HepG2 (cell line): ENCODE data around the gene SH2D3A. TPM values are rescaled to one million over a fixed set of nuclear protein-coding genes. Genes with fewer than 3 reads are reported as not detected.

ENCODE experiments used
- ARHGAP35 ChIP-seq: sonication (generic); formaldehyde crosslinking; IDR thresholded peaks from 2 replicates; pipeline ENCODE4 v1.9.0; 2022; ENCODE audit warnings: mild to moderate bottlenecking, inconsistent platforms, moderate library complexity, missing genetic modification reagents, borderline replicate concordance
- CHD2 ChIP-seq: IDR thresholded peaks from 2 replicates; pipeline ENCODE4 v1.6.1; 2011; ENCODE audit warnings: low read depth, low read length, improper control_type of control experiment
- MZF1 ChIP-seq: sonication (generic); formaldehyde crosslinking; IDR thresholded peaks from 2 replicates; pipeline ENCODE4 v1.8.1; 2023; ENCODE audit warnings: mild to moderate bottlenecking, missing genetic modification reagents, borderline replicate concordance
- NFYC ChIP-seq: IDR thresholded peaks from 2 replicates; pipeline ENCODE4 v1.6.1; 2016; ENCODE audit warnings: missing genetic modification reagents, missing compliant biosample characterization
- POGZ ChIP-seq: sonication (generic); formaldehyde crosslinking; IDR thresholded peaks from 2 replicates; pipeline ENCODE4 v1.4.0; 2020; ENCODE audit warnings: mild to moderate bottlenecking, missing genetic modification reagents
- TARDBP ChIP-seq: sonication (generic); formaldehyde crosslinking; IDR thresholded peaks from 2 replicates; pipeline ENCODE4 v1.8.0; 2022; ENCODE audit warnings: mild to moderate bottlenecking, missing genetic modification reagents
- TFDP2 ChIP-seq: sonication (generic); formaldehyde crosslinking; IDR thresholded peaks from 2 replicates; pipeline ENCODE4 v1.4.0; 2020; ENCODE audit warnings: missing genetic modification reagents
- ZBTB46 ChIP-seq: sonication (generic); formaldehyde crosslinking; IDR thresholded peaks from 2 replicates; pipeline ENCODE4 v1.4.0; 2020; ENCODE audit warnings: mild to moderate bottlenecking, missing genetic modification reagents, borderline replicate concordance
- ZNF318 ChIP-seq: sonication (generic); formaldehyde crosslinking; IDR thresholded peaks from 2 replicates; pipeline ENCODE4 v1.4.0; 2020; ENCODE audit warnings: mild to moderate bottlenecking, missing genetic modification reagents
- ZNF354B ChIP-seq: sonication (generic); formaldehyde crosslinking; IDR thresholded peaks from 2 replicates; pipeline ENCODE4 v1.8.0; 2022; ENCODE audit warnings: mild to moderate bottlenecking, missing genetic modification reagents
- ZNF549 ChIP-seq: sonication (generic); formaldehyde crosslinking; IDR thresholded peaks from 2 replicates; pipeline ENCODE4 v1.5.0; 2020; ENCODE audit warnings: missing genetic modification reagents
- ZNF570 ChIP-seq: sonication (generic); formaldehyde crosslinking; IDR thresholded peaks from 2 replicates; pipeline ENCODE4 v1.4.0; 2020; ENCODE audit warnings: mild to moderate bottlenecking, missing genetic modification reagents, borderline replicate concordance
- ZNF788 ChIP-seq: sonication (generic); formaldehyde crosslinking; IDR thresholded peaks from 2 replicates; pipeline ENCODE4 v1.5.0; 2020; ENCODE audit warnings: mild to moderate bottlenecking, missing genetic modification reagents, borderline replicate concordance
- polyA plus RNA-seq, 8 experiments: library from polyadenylated mRNA; depleted of rRNA in 3 of 8; stranded (reverse) in 7 of 8; unstranded in 1 of 8; fragments of >200 nt; fragmentation: Illumina TruSeq in 4 of 8; extraction: Trizol in 4 of 8; gene quantifications; 2 replicates each; pipeline versions ENCODE4 v1.2.1 to v1.2.3, GENCODE V29; 2011 to 2016; ENCODE audit warnings: low read depth in 4 of 8, missing spikeins in 1 of 8, mixed read lengths in 1 of 8; ENCODE audit not compliant: insufficient read depth in 1 of 8
- total RNA-seq, 5 experiments: library from RNA; depleted of rRNA; stranded (reverse); fragments of >200 nt; fragmentation: Illumina TruSeq; extraction: Trizol; gene quantifications; 2 replicates each; pipeline ENCODE4 v1.2.3, GENCODE V29; 2016; ENCODE audit warnings: low read depth in 1 of 5

SH2D3A gene
- total and polyA plus RNA-seq, 2 of the 13 experiments (the other 11 are each of a cell fraction or from before 2014, with no cell fraction given) = 1.0 to 2.2 TPM

GRCh38 chr19:6752256-6753177, 14.7 kb downstream of the SH2D3A start (continued):
- no peak for TF ChIP-seq ZNF318
- no peak for TF ChIP-seq ZBTB46 (CRISPR knock-in tag)
- TF ChIP-seq ZNF788 (CRISPR knock-in tag) = no peak
- no peak for TF ChIP-seq ZNF570
- no peak for TF ChIP-seq ZNF549 (CRISPR knock-in tag)
- TF ChIP-seq NFYC (CRISPR knock-in tag) = no peak
- no peak for TF ChIP-seq MZF1 (CRISPR knock-in tag)
- peak; percentile 72 for TF ChIP-seq TFDP2 (CRISPR knock-in tag)
- TF ChIP-seq ARHGAP35 (CRISPR knock-in tag) = peak; percentile 79; the same call in 1 of the 2 replicates
- TF ChIP-seq CHD2 = no peak
- peak; percentile 79 for TF ChIP-seq TARDBP (CRISPR knock-in tag)
- no peak for TF ChIP-seq ZNF354B (CRISPR knock-in tag)
- TF ChIP-seq POGZ (CRISPR knock-in tag) = peak; percentile 72; the same call in 1 of the 2 replicates
